HuH-7 (cell line): Measurements from ENCODE around the gene TLE1.
"Not testable (repeated sequence)": the region's sequence is repeated elsewhere in the genome, so short reads cannot be mapped to it uniquely, and the experiment has no call there.

ENCODE experiments used
- DNase-seq: peaks from one replicate; pipeline ENCODE4 v3.0.0; 2011; ENCODE audit warnings: low spot score

Gene TLE1

DNA sequence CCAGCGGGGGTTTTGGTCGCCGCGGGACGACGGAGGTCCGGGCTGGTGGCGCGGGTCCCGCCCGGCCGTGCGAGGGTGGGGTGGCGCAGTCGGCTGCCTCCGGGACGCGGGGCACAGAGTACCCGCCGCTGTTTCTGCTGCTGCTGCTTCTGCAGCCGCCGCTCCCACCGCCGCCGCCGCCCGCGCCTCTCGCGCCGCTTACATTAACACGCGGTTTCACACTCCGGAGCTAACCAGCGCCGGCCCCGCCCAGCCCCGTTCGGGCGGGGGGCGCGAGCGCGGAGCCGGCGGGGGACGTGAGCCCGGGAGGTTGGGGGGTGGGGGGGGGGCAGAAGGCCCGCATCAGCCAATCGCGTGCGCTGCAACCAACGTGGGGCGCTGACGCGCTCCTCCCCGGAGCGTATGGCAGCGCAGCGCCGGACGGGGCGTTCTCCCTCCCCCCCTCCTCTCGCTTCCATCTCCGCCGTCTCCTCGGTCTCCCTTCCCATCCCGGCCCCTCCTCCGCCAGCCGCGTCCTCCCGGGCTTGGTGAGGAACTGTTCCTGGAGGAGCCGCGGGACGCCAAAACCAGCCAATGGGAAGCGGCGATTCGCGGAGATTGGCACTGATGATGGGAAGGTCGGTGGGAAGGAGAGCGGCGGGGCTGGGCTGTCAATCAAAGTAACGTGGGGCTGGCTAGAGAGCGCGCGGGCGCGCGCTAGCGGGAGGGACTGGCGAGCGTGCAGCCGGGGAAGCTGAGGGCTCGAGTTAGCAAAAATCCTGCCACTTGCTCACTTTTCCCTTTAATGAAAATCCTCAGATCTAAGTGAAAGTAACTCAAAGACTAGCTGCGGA is at the start of gene TLE1:
Gene TLE1, minus strand, starts transcription at position 205 of the 833 bp plus-strand sequence. CDS start 1,307 bp downstream, outside the sequence.
- peak; percentile 98 for DNase-seq

DNA sequence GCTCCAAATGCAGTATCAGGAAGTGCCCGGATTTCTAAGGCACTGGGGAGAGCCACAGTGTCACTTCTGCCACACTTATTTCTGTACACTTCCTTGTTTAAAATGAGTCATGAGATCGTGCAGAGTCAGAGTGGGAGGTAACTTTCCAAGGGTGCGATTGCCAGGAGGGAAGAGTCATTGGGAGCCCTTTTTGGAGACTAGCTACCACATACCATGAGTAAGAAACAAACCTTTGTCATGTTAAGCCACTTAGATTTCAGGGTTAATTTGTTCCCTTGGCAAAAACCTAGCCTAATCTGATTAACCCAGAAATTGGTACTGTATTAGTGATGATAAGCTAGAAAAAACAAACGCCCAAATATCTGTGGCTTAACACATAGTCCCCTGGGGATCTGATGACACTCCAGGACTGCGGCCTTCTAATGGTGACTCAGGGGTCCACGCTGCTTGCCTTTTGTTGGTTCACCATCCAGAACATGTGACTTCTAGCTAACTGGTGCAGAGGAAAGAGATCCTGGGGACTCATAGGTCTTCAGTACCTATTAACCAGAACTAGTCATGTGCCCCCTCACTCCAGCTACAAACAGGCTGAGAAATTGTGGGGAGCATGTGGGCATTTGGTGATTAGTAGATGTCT is 48.6 kb upstream of the TLE1 start:
- DNase-seq: no peak

DNA sequence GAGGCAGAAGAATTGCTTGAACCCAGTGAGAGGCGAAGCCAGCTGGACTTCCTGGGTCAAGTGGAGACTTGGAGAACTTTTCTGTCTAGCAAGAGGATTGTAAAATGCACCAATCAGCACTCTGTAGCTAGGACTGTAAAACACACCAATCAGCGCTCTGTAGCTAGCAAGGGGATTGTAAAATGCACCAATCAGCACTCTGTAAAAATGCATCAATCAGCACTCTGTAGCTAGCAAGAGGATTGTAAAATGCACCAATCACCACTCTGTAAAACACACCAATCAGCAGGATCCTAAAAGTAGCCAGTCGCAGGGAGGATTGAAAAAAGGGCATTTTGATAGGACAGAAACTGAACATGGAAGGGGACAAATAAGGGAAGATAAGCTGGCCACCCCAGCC is 41.2 kb upstream of the TLE1 start:
- DNase-seq: not testable (repeated sequence)

DNA sequence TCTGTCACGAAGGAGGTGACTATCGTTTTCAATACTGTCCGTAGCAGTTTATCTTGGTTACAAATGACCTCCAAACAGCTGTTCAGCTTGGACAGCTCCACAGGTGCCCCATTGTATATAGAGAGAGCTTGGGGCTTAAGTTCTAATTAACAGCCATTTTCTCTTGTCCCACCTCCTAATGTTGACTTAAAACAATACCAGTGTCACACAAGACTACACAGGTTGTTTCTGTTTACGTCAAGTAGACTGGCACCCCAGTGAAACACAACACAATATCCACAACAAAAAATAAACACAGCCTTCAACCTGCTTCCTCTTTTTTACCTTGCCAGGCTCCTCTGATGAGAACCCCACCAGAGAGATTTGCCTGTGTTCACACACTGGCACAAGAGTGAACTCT is 39.8 kb upstream of the TLE1 start:
- DNase-seq: no peak

DNA sequence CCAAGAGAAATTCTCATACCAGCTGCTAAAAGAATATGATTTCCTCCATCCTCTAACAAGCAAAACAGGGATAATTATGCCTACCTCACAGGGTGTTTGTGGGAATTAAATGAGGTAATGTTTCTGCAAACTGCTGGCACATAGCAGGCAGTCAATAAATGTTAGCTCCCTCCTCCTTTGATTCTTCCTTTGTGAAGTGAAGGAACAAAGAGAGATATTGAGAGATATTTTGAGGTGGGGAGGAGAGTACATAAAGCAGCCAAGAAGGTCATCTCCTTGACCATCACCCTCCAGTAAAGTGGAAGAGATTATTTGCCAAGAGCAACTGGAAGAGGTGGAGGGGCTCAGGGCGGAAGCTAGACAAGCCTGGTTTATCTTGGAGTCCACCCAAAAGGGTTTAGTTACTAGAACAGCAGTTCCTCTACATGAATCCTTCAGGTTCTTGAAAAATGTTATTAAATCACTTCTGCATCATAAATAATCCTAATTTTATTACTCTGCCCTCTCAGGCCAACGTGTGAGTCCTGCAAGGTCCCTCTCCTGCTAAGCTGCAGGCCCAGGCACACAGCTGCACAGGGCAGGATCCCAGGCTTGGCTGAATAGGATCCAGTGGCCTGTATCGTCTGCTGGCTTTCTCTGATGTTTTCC is 35.0 kb upstream of the TLE1 start:
- no peak for DNase-seq

DNA sequence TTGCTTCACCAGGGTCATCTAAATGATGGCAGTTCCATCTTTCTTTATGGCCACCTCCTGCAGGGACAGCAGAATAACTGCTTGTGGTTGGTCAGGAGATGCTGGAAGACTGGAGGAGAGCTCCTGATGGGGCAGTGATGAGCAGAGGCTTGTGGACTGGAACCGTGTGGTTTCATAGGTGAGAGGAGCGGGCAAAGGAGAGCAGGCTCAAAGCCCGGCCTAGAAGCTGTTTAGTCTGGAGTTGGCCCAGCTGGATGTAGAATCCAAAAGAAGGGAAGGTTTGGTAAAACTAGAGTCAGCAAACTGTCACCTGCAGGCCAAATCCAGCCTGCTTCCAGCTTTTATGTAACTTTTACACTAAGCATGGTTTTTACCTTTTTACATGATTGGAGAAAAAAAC is 32.9 kb upstream of the TLE1 start:
- DNase-seq: no peak

DNA sequence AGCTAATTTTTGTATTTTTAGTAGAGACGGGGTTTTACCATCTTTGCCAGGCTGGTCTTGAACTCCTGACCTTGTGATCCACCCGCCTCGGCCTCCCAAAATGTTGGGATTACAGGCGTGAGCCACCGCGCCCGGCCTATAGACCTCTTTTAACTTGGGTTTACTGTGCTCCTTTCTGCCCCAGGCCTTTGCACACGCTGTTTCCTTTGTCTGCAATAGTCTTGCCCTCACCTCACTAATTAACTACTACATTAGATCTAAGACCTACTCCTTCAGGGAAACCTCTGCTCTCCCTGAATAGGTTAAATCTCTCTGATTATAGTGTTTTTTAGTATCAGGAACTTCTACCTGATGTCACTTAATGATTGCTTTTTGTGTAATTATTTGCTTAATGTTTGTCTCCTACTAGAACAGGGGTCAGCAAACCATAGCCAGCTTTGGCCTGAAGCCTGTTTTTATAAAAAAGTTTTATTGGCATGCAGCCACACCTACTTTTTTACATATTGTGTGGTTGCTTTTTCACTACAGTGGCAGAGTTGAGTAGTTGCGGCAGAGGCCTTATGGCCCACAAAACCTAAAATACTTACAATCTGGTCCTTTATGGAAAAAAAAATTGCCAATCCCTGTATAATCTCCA is 31.2 kb upstream of the TLE1 start:
- no peak for DNase-seq

DNA sequence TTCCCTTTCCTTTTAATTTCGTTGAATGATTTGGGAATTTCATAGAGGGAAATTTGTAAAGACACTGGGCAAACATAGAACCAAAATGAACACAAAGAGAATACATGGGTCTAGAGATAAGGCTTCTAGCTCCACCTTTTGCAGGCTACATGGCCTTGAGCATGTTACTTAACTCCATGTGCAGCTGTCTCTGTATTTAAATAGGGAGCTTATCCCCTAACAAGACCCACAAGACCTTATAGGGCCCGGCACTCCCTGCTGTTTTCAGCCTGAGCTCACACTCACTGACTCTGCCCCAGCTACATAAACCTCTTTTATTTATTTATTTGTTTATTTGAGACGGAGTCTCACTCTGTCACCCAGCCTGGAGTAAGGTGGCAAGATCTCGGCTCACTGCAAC is 30.6 kb upstream of the TLE1 start:
- DNase-seq: no peak

DNA sequence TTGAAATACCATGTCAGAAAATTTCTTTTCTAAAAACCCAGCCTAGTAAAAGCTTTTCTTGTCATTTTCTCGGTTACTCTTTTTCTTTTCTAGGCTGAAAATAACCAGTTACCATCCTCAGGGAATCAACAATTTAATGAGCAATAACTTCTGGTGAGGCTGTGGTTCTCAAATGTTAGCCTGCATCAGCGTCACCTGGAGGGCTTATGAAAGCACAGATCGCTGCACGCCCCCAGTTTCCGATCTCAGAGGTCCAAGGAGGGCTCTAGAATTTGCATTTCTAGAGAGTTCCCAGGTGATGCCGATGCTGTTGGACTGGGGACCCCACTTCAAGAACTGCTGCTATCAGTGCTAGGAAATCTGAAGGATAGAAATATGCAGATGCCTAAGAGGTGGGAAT is 28.9 kb upstream of the TLE1 start:
- no peak for DNase-seq

DNA sequence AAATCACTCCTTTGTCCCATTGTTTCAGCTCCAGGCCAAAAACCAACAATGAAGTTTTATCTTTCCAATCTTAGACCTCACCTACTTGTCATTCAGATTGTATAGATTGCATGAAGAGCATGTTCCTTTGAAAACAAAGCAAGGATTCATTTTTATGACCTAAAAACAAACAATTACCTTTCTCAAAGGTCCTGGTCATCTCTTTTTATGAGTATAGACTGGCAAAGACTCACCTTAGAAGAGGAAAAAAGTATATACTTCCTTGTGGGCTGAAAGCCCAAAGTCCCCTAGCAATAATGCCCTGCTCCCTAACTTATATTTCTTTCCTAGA is 28.4 kb upstream of the TLE1 start:
- peak; percentile 45 for DNase-seq

DNA sequence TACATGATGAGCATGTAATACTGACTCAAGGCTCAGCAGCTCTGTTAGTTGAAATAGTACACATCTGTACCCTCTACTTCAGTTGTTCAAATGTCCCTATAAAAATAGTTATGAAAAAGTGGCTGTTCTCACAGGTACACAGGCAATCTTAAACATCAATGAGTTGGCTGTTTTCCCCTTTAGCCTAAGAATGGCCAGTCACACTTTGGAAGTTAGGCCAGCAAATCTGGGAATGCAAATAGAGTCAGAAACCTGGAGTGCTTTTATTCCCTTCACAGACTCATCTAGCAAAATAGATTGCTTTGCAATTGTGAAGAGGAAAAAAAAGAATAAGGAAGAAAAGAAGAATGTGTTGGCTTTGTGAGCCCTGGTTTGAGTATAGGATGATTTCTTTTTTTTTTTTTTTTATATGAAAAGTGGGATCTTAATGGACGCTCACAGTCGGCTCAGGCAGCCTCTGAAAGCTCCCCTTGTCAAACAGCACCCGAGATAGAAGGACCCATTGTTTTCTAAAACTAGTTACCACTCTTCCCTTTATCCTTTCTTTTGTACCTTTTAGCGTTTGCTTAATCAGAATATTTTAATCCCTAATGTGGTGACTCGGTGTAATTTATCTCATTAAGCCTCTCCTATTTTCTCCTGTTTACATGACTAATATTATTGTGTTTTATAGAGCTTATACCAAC is 27.9 kb upstream of the TLE1 start:
- no peak for DNase-seq

DNA sequence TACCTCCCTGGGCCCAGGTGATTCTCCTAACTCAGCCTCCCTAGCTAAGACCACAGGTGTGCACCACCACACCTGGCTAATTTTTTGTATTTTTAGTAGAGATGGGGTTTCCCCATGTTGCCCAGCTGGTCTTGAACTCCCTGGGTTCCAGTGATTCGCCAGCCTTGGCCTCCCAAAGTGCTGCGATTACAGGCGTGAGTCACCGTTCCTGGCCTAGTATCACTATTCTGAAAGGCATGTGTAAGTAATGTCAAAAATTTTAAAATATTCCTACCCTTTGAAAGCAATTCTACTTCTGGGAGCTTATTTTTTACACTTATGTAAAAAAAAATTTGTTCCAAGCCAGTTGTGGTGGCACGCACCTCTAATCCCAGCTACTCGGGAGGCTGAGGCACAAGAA is 27.1 kb upstream of the TLE1 start:
- DNase-seq: no peak

DNA sequence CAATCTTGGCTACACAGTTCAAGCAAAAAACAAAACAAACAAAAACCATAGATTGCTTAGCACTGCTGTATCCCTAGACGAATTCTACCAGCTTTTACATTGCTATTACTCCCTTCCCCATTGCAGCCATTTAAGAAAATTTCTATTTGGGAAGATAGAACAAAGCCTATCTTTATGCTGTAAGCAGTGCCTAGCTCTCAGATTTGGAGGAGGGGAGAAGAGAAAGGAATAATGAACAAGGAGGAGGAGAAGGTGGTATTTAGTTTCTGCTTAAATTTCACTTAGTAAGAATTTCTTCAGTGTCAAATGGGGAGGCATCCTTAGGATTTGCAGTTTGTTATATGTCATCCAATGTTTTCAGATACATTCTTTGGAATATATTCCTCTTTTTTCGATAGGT is 16.2 kb upstream of the TLE1 start:
- no peak for DNase-seq

DNA sequence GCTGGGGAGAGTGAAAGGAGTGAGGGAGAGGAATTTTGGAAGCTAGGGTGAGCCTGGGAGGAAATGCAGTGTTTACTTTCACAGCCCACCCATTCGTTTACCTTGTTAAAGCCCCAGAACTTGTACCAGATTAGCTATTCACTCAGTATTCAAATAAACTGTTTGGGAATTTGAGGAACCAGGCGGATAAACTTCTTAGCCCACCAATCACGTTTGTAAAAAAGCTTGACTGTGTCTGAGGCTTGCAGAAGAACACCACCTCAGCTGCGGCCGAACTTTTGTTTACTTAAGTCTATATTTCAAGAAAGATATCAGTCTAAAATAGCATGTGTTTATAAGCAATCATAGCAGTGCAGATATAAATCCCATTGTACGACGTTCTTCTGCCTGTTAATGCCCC is 5.2 kb upstream of the TLE1 start:
- no peak for DNase-seq

DNA sequence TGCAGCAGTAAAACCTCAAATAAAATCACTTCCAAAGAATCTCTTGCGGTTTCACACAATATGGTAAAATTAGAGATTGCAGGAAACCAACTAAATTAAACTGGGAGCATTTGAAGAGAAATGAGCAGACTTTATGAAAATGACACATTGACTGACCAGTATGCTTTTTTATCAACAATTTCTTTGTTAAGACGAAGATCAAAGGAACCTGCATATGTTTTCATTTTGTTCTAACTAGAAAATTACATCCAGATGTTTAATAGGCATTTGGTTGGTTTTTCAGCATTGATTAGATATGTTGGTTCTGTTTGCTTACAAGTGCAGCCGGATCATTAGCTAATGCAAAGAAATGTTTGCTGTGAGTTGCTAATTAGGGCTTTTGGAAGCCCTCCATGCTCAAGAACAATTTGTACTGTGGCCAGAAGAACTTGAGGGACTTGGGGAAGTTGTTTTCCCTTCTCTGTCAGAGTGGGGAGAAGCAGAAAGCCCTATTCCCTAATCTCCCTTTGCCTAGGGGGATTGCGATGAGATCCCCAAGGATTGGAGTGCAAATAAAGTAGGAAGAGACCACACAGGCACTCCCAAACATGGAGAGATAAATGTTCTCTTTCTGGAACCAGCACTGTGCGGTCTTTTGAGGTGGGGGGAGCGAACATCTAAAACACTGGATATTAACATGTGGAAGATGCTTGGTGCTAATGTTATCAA is 4.5 kb upstream of the TLE1 start:
- no peak for DNase-seq

DNA sequence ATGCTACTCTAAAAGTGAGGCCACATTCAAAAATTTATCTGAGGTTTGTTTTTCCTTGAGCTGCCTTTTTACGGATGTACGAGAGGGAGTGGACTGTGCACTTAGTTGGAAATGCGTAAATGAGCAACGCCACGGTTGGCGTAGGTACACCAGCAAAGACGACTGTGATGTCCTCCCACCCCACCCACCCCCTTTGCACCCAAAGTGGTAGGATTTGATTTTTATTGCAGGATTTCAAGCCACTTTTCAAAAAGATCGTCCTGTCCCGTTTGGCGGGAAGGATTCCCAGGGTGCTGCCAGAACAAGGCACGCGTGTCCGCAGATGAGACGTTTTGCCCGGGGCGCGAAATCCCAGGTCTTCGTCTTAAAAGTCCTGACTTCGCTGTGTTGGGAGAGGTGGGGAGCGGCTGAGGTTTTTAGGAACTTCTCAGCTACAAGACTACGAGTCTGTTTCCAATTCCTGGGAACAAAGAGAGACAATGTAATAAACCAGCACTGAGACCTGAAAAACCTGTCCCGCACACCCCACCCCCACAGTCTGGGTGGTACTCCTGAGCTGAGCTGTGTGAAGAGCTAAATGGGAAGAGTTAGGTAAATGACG is 1.0 kb upstream of the TLE1 start:
- DNase-seq: peak; percentile 61

DNA sequence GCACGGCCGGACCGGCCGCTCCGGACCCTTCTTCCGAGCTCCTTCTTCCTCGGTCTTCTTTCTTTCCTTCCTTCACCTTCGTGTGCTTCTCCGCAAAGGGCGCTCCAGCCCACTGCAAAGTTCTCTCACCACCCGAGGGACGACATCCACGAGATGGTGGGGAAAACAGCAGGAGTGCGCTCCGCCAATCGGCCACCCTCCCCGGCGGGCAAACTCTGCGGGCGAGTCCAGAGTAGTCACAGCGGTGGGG is 329 bp downstream of the TLE1 start:
- DNase-seq: not testable (repeated sequence)

DNA sequence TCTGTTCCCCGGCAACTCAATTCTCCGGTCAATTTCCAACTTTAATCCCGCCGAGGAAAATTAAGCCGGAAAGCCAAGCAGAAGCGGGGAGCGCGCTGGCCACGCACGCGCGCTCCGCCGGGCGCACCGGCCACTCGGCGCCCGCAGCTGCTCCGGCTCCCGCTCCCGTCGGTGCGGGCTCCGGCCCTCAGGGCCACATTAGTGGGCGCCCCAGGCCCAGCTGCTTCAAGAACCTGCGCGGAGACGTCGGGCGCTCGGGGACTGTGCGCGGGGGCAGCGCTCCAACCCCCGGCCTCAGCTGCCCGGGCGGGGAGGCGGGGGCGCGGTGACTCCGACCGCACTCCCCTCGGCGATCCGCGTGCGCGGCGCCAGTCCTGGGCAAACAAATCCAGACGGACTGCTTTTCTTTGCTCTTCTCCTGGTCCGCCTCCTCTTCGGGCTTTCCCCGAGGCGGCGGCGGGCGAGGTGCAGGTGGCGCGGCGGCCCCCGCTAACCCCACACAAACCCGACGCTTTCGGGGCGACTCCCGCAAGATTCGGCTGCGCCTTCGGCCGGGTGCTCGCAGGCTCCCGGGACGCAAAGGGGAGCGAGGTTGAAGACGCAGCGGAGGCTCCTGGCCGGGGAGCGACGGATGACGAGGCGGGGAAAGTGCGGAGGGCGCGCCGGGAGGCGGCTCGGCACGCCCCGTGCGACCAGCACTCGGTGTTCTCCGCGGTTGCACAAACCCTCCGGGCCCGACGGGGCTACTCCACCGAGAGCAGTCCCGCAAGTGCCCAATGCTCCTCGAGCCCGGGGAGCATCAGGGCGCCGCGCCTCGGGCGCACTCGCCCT is 870 bp downstream of the TLE1 start:
- not testable (repeated sequence) for DNase-seq

DNA sequence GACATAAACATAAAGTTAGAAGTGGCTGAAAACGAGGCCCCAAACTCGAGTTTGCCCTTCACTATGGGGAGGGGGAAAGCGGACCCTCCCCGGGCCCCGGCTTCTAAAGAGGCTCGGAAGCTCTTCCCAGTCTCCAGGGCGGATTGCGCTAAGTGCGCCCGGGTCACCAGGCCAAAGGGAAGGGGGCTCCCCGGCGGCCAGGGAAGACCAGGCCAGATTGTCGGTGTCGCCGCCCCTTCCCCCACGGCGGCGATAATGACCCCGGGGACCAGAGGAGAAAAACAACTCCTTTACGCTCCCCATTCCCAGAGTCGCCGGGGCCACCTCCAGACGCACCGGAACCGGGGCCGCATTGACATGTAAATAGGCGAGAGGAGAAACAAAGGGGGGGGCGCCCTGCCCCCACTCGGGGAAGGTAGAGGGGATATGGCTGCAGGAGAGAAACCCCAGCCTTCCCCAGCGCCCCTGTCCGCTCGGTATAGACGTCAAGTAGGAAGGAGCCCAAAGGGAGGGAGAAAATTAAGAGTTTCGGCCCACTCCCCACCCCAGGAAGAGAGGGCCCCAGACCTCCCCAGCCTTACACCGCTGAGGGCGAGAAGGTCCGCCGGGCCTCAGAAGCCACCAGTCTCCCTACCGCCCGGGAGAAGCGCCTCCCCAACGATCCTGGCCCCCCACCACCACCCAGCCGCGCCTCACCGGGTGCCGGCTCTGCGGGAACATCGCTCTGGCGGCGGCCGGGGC is 1.7 kb downstream of the TLE1 start:
- no peak for DNase-seq
